Endothelial cell of umbilical vein (primary cell): ENCODE results near the gene TBX1. TPM values are rescaled to one million over a fixed set of nuclear protein-coding genes. Genes with fewer than 3 reads are reported as not detected.
"Not testable (repeated sequence)": the region's sequence is repeated elsewhere in the genome, so short reads cannot be mapped to it uniquely, and the experiment has no call there.

ENCODE experiments used
- BruUV-seq: library from RNA; stranded (reverse); fragments of 400-500 nt; replicated peaks from 2 replicates; lab custom pipeline; 2021; lab: Mats Ljungman, UMichigan
- CTCF ChIA-PET: fragments of 300-600, 350-600 bp; sonication (Branson Sonifier 250); formaldehyde crosslinking; loops from one replicate; lab custom pipeline; 2021; ENCODE audit warnings: antibody characterized with exemption, inconsistent platforms; lab: Charles Lee
- POLR2A ChIA-PET: fragments of 300-600, 350-600 bp; sonication (Branson Sonifier 250); formaldehyde crosslinking; loops from one replicate; lab custom pipeline; 2021; ENCODE audit warnings: antibody characterized with exemption, inconsistent platforms; lab: Charles Lee
- DNase-seq: peaks from one replicate; pipeline ENCODE4 v3.0.0-alpha.2; 2011; ENCODE audit warnings: low read depth, low spot score
- FAIRE-seq: peaks from 2 replicates; lab custom pipeline; 2011; peaks lifted over from hg19 to GRCh38; lab: Jason Lieb, UNC
- H2AFZ ChIP-seq: 2 replicates; pipeline ENCODE4 v1.6.0; 2012; ENCODE audit warnings: low read depth, low read length, control low read depth, inconsistent platforms
- H3K27ac ChIP-seq: 2 replicates; pipeline ENCODE4 v1.5.1; 2011; ENCODE audit warnings: low read depth, mild to moderate bottlenecking, control low read depth, low read length, moderate library complexity; ENCODE audit not compliant: insufficient read depth
- H3K27me3 ChIP-seq, 2 experiments: 2 replicates each; pipeline versions ENCODE4 v1.6.0 to v1.6.1; 2011; ENCODE audit warnings: low read length in 2 of 2, mixed read lengths in 1 of 2; ENCODE audit not compliant: control insufficient read depth in 2 of 2, insufficient read depth in 2 of 2
- H3K36me3 ChIP-seq, 2 experiments: 2 replicates in 1 of 2; 3 replicates in 1 of 2; pipeline ENCODE4 v1.5.1; 2011; ENCODE audit warnings: low read length in 2 of 2, mild to moderate bottlenecking in 1 of 2, moderate library complexity in 1 of 2; ENCODE audit not compliant: control insufficient read depth in 2 of 2, insufficient read depth in 2 of 2; ENCODE audit errors: extremely low read depth in 1 of 2
- H3K4me1 ChIP-seq: 3 replicates; pipeline ENCODE4 v1.5.1; 2011; ENCODE audit warnings: mild to moderate bottlenecking, low read length; ENCODE audit not compliant: control insufficient read depth, insufficient read depth; ENCODE audit errors: extremely low read depth
- H3K4me2 ChIP-seq: 2 replicates; pipeline ENCODE4 v1.6.1; 2011; ENCODE audit warnings: low read length, control low read depth, mixed read lengths; ENCODE audit not compliant: insufficient read depth
- H3K4me3 ChIP-seq, 3 experiments: fragments of 200-600 bp in 1 of 3; sonication (generic), shearing (Covaris generic) in 1 of 3; replicated peaks in 1 of 3; 2 replicates each; pipeline ENCODE4 v1.5.1; 2011 to 2016; ENCODE audit warnings: control low read depth in 3 of 3, low read length in 3 of 3, mild to moderate bottlenecking in 2 of 3, inconsistent platforms in 1 of 3, low read depth in 1 of 3, moderate library complexity in 1 of 3; ENCODE audit not compliant: insufficient read depth in 1 of 3
- H3K79me2 ChIP-seq: 2 replicates; pipeline ENCODE4 v1.6.0; 2012; ENCODE audit warnings: low read length, inconsistent platforms; ENCODE audit not compliant: control insufficient read depth, insufficient read depth
- H3K9ac ChIP-seq: replicated peaks from 2 replicates; pipeline ENCODE3; 2011; ENCODE audit warnings: low read length, control low read depth; ENCODE audit not compliant: insufficient read depth; ENCODE audit errors: extremely low read depth
- H3K9me1 ChIP-seq: replicated peaks from 3 replicates; pipeline ENCODE4 v1.6.0; 2011; ENCODE audit warnings: mild to moderate bottlenecking, low read length; ENCODE audit not compliant: control insufficient read depth, insufficient read depth; ENCODE audit errors: extremely low read depth
- H3K9me3 ChIP-seq: replicated peaks from 2 replicates; pipeline ENCODE4 v1.5.1; 2012; ENCODE audit warnings: low read length, inconsistent platforms; ENCODE audit not compliant: control insufficient read depth, insufficient read depth
- H4K20me1 ChIP-seq: replicated peaks from 2 replicates; pipeline ENCODE3; 2011; ENCODE audit warnings: mild to moderate bottlenecking, low read length; ENCODE audit not compliant: control insufficient read depth, insufficient read depth; ENCODE audit errors: extremely low read depth
- FOS ChIP-seq: IDR thresholded peaks from 2 replicates; pipeline ENCODE4 v1.6.1; 2011; ENCODE audit warnings: mild to moderate bottlenecking, low read length, moderate library complexity, borderline replicate concordance; ENCODE audit not compliant: insufficient read depth
- dilution Hi-C: fragments of 300-500 bp; cut with MboI; formaldehyde crosslinking; loops from one replicate; pipeline ENCODE4 v1.15.0; 2019; ENCODE audit warnings: low sequenced_read_pairs; ENCODE audit not compliant: extremely low pct_ligation_motif_present
- intact Hi-C: fragments of 100-400 bp; cut with micrococcal nuclease; formaldehyde crosslinking; loops from one replicate; pipeline ENCODE4 v1.10.0; 2022
- polyA plus RNA-seq, 4 experiments: library from polyadenylated mRNA; depleted of rRNA in 3 of 4; stranded (reverse) in 3 of 4; unstranded in 1 of 4; fragments of >200 nt; gene quantifications; 2 replicates each; pipeline versions ENCODE4 v1.2.1 to v1.2.3, GENCODE V29; 2011 to 2012; ENCODE audit warnings: missing spikeins in 1 of 4
- total RNA-seq: library from RNA; stranded (reverse); gene quantifications from 2 replicates; pipeline ENCODE4 v1.2.3, GENCODE V29; 2021
- TF ChIP-seq, protein P1 (sequence below): IDR thresholded peaks from 2 replicates; pipeline ENCODE4 v1.6.1; 2011; ENCODE audit not compliant: insufficient read depth, insufficient read length

Gene TBX1
- total and polyA plus RNA-seq, 2 donors (not counting 3 experiments of a cell fraction or from before 2014, with no cell fraction given): 11.0 to 30.2 TPM

DNA sequence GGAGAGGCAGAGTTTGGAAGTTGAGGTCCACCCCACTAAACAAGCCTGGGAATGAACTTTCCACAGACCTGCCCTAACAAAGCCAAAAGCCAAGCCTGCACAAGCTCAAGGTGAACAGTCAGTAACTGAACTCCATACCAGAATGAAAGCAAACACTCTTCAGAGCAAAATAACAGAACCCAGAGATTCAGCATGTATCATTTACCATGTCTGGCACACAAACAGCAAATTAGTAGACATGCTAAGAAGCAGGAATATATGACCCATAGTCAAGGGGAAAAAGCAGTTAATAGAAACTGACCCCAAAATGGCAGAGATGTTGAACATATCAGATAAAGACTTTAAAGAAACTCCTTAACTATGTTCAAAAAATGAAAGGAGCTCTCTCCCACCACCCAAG lies 31.3 kb downstream of the TBX1 start:
- no peaks in the 10 kb centered on the region for H3K9me3 ChIP-seq
- no peaks in the 10 kb centered on the region for H3K36me3 ChIP-seq
- TF ChIP-seq FOS: no peak
- TF ChIP-seq, protein P1, sequence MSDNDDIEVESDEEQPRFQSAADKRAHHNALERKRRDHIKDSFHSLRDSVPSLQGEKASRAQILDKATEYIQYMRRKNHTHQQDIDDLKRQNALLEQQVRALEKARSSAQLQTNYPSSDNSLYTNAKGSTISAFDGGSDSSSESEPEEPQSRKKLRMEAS: no peak
- BruUV-seq: no TSS peak
- no peaks in the 10 kb centered on the region for H3K4me1 ChIP-seq
- ChIA-PET POLR2A (no interaction called here), CTCF (interaction anchor here (1.5 kb wide), 1 partner anchor 9 kb away, joined by 4 read pairs; no protein-coding TSS in a partner anchor)
- intact Hi-C loops (no loop called here), dilution Hi-C loops (no loop called here)
- no peak overlapping the region for H3K27ac ChIP-seq
- H3K9me1 ChIP-seq: no peaks in the 10 kb centered on the region
- no peaks in the 10 kb centered on the region for H4K20me1 ChIP-seq
- DNase-seq: no peak
- H2AFZ ChIP-seq: no peak overlapping the region
- no peak overlapping the region for H3K4me2 ChIP-seq
- no peaks in the 10 kb centered on the region for H3K79me2 ChIP-seq
- no peaks in the 10 kb centered on the region for H3K27me3 ChIP-seq
- H3K4me3 ChIP-seq: no peak overlapping the region
- no peak overlapping the region for H3K9ac ChIP-seq
- no peak for FAIRE-seq

DNA sequence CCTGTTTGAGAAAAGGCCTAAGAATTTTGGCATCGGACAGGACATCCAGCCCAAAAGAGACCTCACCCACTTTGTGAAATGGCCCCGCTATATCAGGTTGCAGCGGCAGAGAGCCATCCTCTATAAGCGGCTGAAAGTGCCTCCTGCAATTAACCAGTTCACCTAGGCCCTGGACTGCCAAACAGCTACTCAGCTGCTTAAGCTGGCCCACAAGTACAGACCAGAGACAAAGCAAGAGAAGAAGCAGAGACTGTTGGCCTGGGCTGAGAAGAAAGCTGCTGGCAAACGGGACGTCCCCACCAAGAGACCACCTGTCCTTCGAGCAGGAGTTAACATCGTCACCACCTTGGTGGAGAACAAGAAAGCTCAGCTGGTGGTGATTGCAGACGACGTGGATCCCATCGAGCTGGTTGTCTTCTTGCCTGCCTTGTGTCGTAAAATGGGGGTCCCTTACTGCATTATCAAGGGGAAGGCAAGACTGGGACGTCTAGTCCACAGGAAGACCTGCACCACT lies 31.9 kb downstream of the TBX1 start:
- POLR2A ChIA-PET, H3K4me1 ChIP-seq, intact Hi-C loops, H2AFZ ChIP-seq, H3K27ac ChIP-seq, H4K20me1 ChIP-seq, FAIRE-seq, H3K4me3 ChIP-seq, H3K9me3 ChIP-seq, H3K9me1 ChIP-seq, H3K36me3 ChIP-seq, H3K4me2 ChIP-seq, H3K9ac ChIP-seq, H3K79me2 ChIP-seq, DNase-seq, BruUV-seq, H3K27me3 ChIP-seq, dilution Hi-C loops: not testable (repeated sequence)
- CTCF ChIA-PET: interaction anchor here (1.5 kb wide), 1 partner anchor 8 kb away, joined by 4 read pairs; no protein-coding TSS in a partner anchor
